Right ventricle myocardium inferior (tissue), 1 donor: ENCODE results near the gene HOXB4. TPM values are rescaled to one million over a fixed set of nuclear protein-coding genes. Genes with fewer than 3 reads are reported as not detected.

Experiments used
- ATAC-seq: fragments of 200-7000 bp; cut with Tn5 transposase; one replicate; pipeline ENCODE4 v1.9.1; 2020; ENCODE audit warnings: mild to moderate bottlenecking, moderate library complexity
- DNase-seq: peaks from one replicate; pipeline ENCODE4 v3.0.0; 2021; ENCODE audit errors: missing footprints
- intact Hi-C: fragments of 100-400 bp; cut with DNase I; formaldehyde crosslinking; loops from one replicate; pipeline ENCODE4 v1.11.0; 2022
- total RNA-seq: library from RNA; stranded (reverse); fragmentation: NEBNext Ultra II Directional; extraction: Animal tissue kit (Norgen Biotek cat#: 25700); gene quantifications from one replicate; pipeline ENCODE4 v1.2.1, GENCODE V29; 2021
- donor health status: DM: no; HTN: yes; CAD: no; lungs with severe emphysema.

The HOXB4 gene
- total RNA-seq, 1 donor from 2014 or later: 0.38 TPM

GRCh38 chr17:48615963-48616716 is 38.0 kb upstream of the HOXB4 start:
- intact Hi-C loops: loop anchor here (5.0 to 10.0 kb wide), 3 partner anchors 264 to 591 kb away; no protein-coding TSS in a partner anchor
- no peak for DNase-seq
- no peak for ATAC-seq

- no peak for ATAC-seq
- DNase-seq: no peak
- intact Hi-C loops: loop anchor here (5.0 to 10.0 kb wide), 3 partner anchors 263 to 591 kb away; no protein-coding TSS in a partner anchor
Measured at GRCh38 chr17:48615047-48615962, 37.2 kb upstream of the HOXB4 start, which contains the start of gene HOXB8. HOXB8 (minus strand) TSS chr17:48615292; CDS start chr17:48614704, 588 bp downstream.

GRCh38 chr17:48613862-48614694 is 35.9 kb upstream of the HOXB4 start:
- ATAC-seq: no peak
- DNase-seq: peak; percentile 56
- intact Hi-C loops: loop anchor here (10.0 kb wide), 1 partner anchor 589 kb away; no protein-coding TSS in a partner anchor

- intact Hi-C loops: loop anchor here (10.0 kb wide), 1 partner anchor 588 kb away; no protein-coding TSS in a partner anchor
- DNase-seq: peak; percentile 65
- ATAC-seq: no peak
Measured at GRCh38 chr17:48612854-48613691, 34.9 kb upstream of the HOXB4 start.

- DNase-seq (no peak), ATAC-seq (no peak)
- intact Hi-C loops: loop anchor here (10.0 kb wide), 1 partner anchor 588 kb away; no protein-coding TSS in a partner anchor
Measured at GRCh38 chr17:48612456-48612853, 34.3 kb upstream of the HOXB4 start.

GRCh38 chr17:48611681-48612455 is 33.7 kb upstream of the HOXB4 start:
- intact Hi-C loops: loop anchor here (10.0 kb wide), 1 partner anchor 587 kb away; no protein-coding TSS in a partner anchor
- ATAC-seq: no peak
- no peak for DNase-seq

- intact Hi-C loops: loop anchor here (10.0 kb wide), 1 partner anchor 586 kb away; no protein-coding TSS in a partner anchor
- ATAC-seq: no peak
- DNase-seq: no peak
Measured at GRCh38 chr17:48611213-48611612, 33.1 kb upstream of the HOXB4 start.

- ATAC-seq: peak; percentile 24
Measured at GRCh38 chr17:48610282-48611211, 32.4 kb upstream of the HOXB4 start, which contains the start of gene HOXB7. HOXB7 (minus strand) TSS chr17:48611017; CDS start chr17:48610918, 99 bp downstream.

GRCh38 chr17:48609759-48610281 is 31.7 kb upstream of the HOXB4 start:
- no peak for ATAC-seq
- intact Hi-C loops: loop anchor here (10.0 kb wide), 1 partner anchor 585 kb away; no protein-coding TSS in a partner anchor
- DNase-seq: no peak

More at GRCh38 chr17:48610282-48611211, 32.4 kb upstream of the HOXB4 start, which contains the start of gene HOXB7:
- intact Hi-C loops: loop anchor here (10.0 kb wide), 1 partner anchor 586 kb away; no protein-coding TSS in a partner anchor
- DNase-seq: peak; percentile 81

GRCh38 chr17:48609033-48609432 is 30.9 kb upstream of the HOXB4 start:
- intact Hi-C loops: no loop called here
- DNase-seq: no peak
- ATAC-seq: no peak

- intact Hi-C loops: no loop called here
- DNase-seq: no peak
- no peak for ATAC-seq
Measured at GRCh38 chr17:48608494-48608834, 30.3 kb upstream of the HOXB4 start.

GRCh38 chr17:48606892-48607614 is 28.9 kb upstream of the HOXB4 start:
- DNase-seq: no peak
- intact Hi-C loops: no loop called here
- ATAC-seq: no peak

GRCh38 chr17:48605991-48606891 is 28.1 kb upstream of the HOXB4 start:
- intact Hi-C loops: no loop called here
- ATAC-seq (no peak), DNase-seq (peak; percentile 59)
